Activated T-cell treated with anti-CD3 and anti-CD28 coated beads, Interleukin-2, amount 50 U/mL, for 24 hours (primary cell): ENCODE data around the gene TAF3.
A peak's percentile ranks its signal among the peaks of the same experiment; 100 is the strongest.

Experiments
- DNase-seq: peaks from one replicate; pipeline ENCODE4 v3.0.0-alpha.2; 2020
- H3K27ac Mint-ChIP-seq: 2 replicates; pipeline ENCODE4 v1.8.0; 2020; ENCODE audit warnings: mild to moderate bottlenecking, mixed read lengths
- H3K27me3 Mint-ChIP-seq: 2 replicates; pipeline ENCODE4 v1.8.0; 2020; ENCODE audit warnings: mixed read lengths
- H3K36me3 Mint-ChIP-seq: 2 replicates; pipeline ENCODE4 v1.8.0; 2020; ENCODE audit warnings: low read depth, mixed read lengths
- H3K4me1 Mint-ChIP-seq: 2 replicates; pipeline ENCODE4 v1.8.0; 2020; ENCODE audit warnings: low read depth, mixed read lengths
- H3K4me3 Mint-ChIP-seq: 2 replicates; pipeline ENCODE4 v1.8.0; 2020; ENCODE audit warnings: mild to moderate bottlenecking, moderate library complexity, mixed read lengths
- H3K9me3 Mint-ChIP-seq: 2 replicates; pipeline ENCODE4 v1.8.0; 2020; ENCODE audit warnings: mixed read lengths

TAF3 gene

DNA sequence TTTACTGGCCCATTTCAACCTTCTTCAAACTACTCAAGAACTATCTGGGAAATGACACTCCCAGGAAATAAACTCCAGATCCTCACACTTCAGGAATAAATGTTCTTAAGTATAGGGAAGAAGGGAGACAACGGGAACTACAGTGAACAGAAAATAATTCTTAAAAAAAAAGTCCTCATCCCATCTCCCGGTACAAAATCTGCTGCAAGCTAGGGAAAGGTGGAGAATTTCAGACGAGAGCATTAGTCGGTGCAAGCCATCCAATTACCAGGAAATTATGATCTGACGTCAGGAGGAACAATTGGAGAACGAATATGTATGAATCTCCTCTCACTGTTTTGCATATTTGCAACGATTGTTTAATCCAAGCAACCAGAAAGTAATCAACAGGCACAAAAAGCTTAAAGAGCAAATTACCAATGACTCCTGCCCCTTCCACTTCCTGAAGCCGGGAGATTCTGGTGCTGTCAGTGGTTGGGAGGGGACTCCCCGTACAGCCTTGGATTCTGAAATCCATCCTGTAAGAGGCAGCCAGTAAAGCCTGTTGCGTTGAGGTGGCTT is 221.1 kb downstream of the TAF3 start:
- no peaks in the 10 kb centered on the region for H3K9me3 Mint-ChIP-seq
- no peak for DNase-seq
- peaks cover 93% of the 10 kb centered on the region for H3K27me3 Mint-ChIP-seq
- H3K27ac Mint-ChIP-seq = no peak overlapping the region
- no peaks in the 10 kb centered on the region for H3K36me3 Mint-ChIP-seq
- H3K4me1 Mint-ChIP-seq = peaks cover 53% of the 10 kb centered on the region
- no peak overlapping the region for H3K4me3 Mint-ChIP-seq

DNA sequence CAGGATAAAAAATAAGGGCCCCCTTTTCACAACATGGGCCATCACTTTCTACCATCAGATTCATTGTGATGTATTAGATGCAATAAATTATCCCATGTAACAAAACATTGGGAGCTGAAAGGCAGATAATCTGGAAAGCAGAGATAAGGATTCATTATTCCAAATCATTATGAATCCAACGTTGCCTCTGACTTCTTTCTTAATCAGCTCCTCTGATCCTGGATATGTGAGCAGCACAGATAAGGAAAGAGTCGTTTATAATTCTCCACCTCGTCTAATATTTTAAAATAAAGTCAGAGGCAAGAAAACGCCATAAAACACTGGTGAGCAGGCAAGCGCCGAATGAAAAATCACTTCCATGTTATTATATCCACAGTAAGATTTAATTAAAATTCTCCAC is 222.3 kb downstream of the TAF3 start:
- no peak overlapping the region for H3K27ac Mint-ChIP-seq
- no peaks in the 10 kb centered on the region for H3K9me3 Mint-ChIP-seq
- peaks cover 96% of the 10 kb centered on the region for H3K27me3 Mint-ChIP-seq
- peaks cover 56% of the 10 kb centered on the region for H3K4me1 Mint-ChIP-seq
- H3K36me3 Mint-ChIP-seq = no peaks in the 10 kb centered on the region
- H3K4me3 Mint-ChIP-seq = no peak overlapping the region
- DNase-seq = no peak

DNA sequence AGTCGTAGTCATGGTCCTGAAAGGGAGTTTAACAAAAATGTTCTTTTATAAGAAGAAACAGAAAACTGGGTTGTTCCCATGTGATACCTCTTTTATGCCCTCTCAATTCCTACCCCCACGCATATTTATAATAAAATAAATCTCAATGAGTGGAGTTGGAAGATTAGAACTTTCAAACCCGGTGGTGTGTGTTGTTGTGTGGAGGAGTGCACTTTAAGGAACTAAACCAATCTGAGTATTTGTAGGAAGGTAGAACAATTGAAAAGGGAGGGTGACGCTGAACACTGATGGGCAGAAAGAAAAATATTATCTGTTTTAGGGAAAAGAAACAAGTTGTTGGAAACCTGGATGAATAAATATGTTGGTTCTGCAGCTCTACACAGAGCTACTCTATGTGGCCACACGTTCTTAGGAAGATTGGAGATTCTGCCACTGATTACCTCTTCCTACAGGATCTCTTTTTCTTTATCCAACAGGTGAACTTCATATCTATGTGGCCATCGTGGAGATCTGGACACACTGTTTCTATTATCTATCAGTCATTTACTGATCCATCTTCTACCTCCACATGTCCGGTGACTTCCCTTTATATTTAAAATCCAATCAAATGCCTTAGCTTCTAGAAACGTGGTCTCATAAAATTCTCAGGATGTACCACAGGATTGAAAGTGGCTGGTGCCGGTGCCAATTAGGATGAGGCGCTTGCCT is 223.1 kb downstream of the TAF3 start:
- H3K27ac Mint-ChIP-seq = no peak overlapping the region
- peaks cover 99% of the 10 kb centered on the region for H3K27me3 Mint-ChIP-seq
- no peak for DNase-seq
- no peaks in the 10 kb centered on the region for H3K36me3 Mint-ChIP-seq
- peaks cover 61% of the 10 kb centered on the region for H3K4me1 Mint-ChIP-seq
- H3K9me3 Mint-ChIP-seq = no peaks in the 10 kb centered on the region
- H3K4me3 Mint-ChIP-seq = no peak overlapping the region

DNA sequence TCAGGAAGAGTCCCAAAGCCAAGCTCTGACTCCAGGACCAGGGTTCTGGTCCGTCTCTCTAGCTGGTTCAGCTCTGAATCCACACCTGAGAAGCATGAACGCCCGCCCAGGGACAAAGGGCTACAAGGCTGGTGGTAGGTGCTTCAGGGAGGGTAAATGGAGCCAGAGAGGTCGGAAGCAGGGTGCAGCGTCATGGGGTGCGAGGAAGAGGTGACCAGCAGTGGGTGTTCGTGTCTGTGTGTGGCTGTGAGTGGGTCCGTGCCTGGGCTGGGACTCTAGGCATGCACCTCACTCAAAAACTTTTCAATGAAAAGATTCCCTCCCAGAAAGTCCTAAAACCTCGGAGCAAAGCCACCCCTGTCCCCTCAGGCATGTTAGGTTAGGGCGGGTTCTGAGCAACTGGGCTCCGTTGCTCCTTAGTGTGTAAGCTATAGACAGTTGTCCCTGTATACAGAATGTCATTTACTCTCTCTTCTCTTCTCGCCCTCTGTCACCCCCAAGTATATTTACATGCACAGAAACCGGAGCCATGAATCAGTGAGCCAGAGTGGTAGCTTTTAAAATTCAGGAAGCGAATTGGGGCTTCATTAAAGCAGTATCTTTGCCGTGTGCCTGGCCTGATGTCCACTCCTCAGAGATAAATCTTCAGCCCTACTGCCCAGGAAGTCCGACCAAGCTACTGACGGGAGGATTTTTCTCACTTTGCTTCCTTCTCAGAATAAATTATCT is 223.9 kb downstream of the TAF3 start:
- Mint-ChIP-seq H3K36me3 (no peaks in the 10 kb centered on the region), H3K9me3 (no peaks in the 10 kb centered on the region), H3K4me3 (no peak overlapping the region), H3K27ac (no peak overlapping the region), H3K27me3 (peaks cover 99% of the 10 kb centered on the region), H3K4me1 (peaks cover 66% of the 10 kb centered on the region)
- DNase-seq = peak; percentile 38

DNA sequence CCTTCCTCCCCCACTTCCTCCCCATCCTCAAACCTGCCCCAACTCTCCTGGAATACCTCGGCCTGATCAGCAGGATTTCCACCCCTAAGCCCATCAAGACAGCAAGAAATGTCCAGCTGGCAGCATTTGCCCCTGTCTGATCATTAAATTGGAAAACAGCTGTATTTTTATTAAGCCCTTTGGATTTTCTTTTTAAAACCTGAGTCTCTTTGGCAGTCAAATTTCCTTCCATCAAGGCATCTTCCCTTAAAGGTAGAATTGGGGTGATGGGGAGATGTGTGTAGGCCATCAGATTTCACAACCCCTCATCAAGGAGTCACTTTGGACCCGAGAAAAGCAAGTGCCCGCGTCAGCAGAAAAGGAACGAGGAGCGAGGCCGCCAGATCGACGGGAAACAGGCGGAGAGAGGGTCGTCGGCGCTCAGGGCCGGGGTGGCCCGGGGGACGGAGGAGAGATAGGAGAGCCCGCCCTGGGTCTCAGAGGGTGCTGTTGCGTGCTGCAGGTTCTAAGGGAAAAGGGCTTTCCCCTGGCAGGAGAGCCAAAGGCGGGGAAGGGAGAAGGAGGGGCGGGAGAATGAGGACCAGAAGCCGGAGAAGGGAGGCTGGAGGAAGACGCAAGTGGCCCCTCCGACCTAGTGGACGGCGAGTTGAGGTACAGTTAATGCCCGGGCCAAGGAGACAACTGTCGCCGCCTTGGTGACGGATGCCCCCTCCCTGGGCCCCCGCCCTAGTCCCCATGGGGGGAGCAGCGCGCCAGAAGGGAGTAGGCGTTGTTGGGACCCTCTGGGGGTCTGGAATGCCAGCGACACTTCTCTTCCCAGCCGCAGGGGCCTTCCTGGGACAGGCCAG is 224.6 kb downstream of the TAF3 start:
- Mint-ChIP-seq H3K9me3 (no peaks in the 10 kb centered on the region), H3K27ac (no peak overlapping the region), H3K27me3 (peaks cover 99% of the 10 kb centered on the region), H3K4me3 (no peak overlapping the region), H3K36me3 (no peaks in the 10 kb centered on the region), H3K4me1 (peaks cover 67% of the 10 kb centered on the region)
- DNase-seq = peak; percentile 42

DNA sequence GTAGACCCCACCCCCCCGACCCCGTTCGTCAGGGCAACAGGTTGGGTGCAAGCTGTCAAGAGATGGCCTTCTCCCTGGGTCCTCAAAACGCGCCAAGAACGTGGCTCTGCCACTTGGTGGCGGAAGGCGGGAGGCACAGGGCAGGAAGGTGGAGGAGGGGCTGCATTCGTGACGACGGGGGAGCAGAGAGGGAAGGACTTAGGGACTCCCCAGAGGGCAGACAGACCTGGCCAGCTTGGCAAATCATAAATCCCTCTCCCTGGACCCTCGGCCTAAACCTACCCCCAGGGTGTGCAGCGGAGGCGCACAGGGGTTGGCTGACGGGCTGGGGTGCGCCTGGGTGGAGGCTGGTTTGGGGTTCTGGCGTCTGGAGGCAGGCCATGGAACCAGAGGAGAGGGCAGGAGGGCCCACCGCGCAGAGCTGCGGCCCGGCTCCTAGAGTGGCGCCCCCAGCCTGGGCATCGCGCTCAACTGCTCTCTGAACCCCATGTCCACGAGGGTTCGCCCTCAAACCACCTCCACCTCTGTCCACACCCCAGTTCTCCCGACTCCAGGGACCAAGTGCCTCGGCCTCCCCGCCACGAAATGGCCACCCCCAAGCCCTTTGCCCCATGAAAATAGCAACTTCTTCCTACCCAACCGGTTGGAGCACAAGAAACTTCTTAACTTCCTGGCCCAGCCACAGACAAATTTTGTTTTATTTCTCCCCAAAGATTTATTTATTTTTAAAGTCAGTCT is 225.4 kb downstream of the TAF3 start:
- Mint-ChIP-seq H3K36me3 (no peaks in the 10 kb centered on the region), H3K9me3 (no peaks in the 10 kb centered on the region), H3K4me3 (peak overlapping the region; percentile 16), H3K4me1 (peaks cover 72% of the 10 kb centered on the region), H3K27me3 (peaks cover 99% of the 10 kb centered on the region), H3K27ac (peak overlapping the region; percentile 24)
- DNase-seq = peak; percentile 58

DNA sequence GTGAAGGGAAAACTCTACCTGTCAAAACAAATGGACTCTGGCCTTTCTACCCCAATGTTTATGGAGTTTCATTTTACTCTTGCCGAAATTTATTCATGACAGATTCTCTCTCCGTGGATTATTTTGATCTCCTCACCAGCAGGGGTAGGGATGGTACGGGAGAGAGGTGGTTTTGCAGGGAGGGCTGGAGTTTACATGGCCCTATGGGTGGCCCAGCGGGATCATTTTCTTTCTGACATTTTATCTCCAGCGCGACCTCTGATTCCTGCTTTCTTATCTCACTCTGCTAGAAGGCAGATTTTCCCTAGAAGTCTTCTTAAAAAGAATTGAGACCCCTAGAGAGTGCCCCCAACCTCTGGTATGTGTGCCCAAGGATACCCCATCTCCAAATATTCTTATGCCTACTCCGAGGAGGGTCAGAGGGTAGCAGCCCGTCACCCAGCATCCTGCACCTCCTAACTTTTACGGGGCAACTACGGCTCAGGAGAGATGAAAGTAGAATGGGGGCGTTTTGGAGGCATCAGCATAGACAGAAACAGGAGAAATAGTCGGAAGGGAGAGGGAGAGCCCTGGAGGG is 226.1 kb downstream of the TAF3 start:
- no peak for DNase-seq
- no peaks in the 10 kb centered on the region for H3K9me3 Mint-ChIP-seq
- peak overlapping the region; percentile 71 for H3K4me3 Mint-ChIP-seq
- H3K4me1 Mint-ChIP-seq = peaks cover 75% of the 10 kb centered on the region
- H3K36me3 Mint-ChIP-seq = no peaks in the 10 kb centered on the region
- no peak overlapping the region for H3K27ac Mint-ChIP-seq
- H3K27me3 Mint-ChIP-seq = peaks cover 97% of the 10 kb centered on the region

DNA sequence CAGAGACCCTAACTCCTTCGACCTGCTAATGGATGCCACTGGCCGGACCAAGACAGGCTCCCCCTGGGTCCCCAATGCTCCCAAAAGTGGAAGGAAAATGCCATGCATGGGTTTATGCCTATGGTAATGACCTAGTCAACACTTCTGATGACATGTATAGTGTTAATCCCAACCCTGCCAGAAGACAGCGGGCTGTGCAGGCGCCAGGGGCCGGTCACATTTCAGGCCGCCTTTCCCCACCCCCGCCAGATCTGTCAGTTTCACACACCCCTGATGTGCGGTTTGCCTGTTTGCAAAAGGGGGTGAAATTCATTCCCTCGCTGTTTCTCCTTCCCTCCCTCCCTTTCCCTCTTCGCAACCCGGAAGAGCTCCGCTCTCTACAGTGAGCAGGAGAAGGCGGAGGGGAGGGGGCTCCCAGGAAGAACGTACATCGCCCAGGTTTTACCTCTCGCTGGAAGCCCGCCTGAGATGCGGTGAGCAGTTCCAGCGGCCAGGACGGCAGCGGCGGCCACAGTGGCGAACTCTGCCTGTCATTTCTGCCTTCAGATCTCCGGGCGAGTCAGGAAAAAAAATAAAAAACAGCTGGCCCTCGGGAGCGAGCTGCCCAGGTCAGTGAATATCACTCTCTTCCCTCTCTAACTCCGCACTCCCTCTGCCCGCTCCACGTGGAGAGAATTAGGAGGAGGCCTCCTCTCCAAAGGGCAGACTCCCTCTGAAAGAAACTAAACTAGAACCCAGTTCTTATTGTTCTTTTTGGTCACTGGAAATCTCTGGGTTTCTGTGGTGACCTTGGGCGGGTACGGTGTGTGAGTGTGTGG is 226.8 kb downstream of the TAF3 start:
- Mint-ChIP-seq H3K27ac (peak overlapping the region; percentile 13), H3K4me3 (peak overlapping the region; percentile 71), H3K36me3 (no peaks in the 10 kb centered on the region), H3K27me3 (peaks cover 90% of the 10 kb centered on the region), H3K9me3 (no peaks in the 10 kb centered on the region), H3K4me1 (peaks cover 74% of the 10 kb centered on the region)
- DNase-seq = peak; percentile 47

DNA sequence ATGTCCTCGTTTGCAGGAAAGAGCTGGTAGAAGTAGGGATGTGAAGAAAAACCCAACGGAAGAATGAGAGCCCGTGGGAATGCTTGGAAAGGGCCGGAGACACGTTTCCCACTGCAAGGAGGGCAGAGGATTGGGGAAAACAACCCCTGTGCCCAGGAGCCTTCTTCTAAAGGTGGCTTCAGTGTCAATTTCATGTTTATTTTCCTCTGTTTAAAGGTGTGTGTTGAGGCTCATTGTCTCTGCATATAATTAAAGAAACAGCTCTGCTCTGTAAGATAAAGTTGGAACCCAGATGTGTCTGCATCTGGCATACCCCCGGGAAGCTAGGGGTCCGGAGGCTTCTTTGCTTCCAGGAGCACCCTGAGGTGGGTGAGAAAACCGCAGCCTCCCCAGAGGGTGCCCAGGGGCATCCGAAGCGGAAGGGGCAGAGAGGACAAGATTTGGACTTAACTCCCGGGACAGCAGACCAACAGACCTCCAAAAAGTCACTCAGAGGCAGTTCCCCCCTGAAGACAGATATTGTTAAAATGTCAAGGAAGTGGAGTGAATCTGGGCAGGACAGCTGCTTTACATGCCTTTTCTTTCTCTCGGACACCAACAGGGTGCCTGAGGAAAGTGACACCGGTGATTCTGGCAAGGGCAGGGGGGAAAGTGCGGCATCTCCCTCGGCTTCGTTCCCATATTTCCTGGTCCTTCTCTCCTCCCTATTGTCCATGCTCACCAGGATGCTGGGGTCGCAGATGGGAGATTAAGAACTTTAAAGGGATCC is 227.6 kb downstream of the TAF3 start:
- Mint-ChIP-seq H3K27me3 (peaks cover 86% of the 10 kb centered on the region), H3K4me3 (peak overlapping the region; percentile 71), H3K4me1 (peaks cover 77% of the 10 kb centered on the region), H3K9me3 (no peaks in the 10 kb centered on the region), H3K36me3 (no peaks in the 10 kb centered on the region), H3K27ac (no peak overlapping the region)
- DNase-seq = peak; percentile 37

DNA sequence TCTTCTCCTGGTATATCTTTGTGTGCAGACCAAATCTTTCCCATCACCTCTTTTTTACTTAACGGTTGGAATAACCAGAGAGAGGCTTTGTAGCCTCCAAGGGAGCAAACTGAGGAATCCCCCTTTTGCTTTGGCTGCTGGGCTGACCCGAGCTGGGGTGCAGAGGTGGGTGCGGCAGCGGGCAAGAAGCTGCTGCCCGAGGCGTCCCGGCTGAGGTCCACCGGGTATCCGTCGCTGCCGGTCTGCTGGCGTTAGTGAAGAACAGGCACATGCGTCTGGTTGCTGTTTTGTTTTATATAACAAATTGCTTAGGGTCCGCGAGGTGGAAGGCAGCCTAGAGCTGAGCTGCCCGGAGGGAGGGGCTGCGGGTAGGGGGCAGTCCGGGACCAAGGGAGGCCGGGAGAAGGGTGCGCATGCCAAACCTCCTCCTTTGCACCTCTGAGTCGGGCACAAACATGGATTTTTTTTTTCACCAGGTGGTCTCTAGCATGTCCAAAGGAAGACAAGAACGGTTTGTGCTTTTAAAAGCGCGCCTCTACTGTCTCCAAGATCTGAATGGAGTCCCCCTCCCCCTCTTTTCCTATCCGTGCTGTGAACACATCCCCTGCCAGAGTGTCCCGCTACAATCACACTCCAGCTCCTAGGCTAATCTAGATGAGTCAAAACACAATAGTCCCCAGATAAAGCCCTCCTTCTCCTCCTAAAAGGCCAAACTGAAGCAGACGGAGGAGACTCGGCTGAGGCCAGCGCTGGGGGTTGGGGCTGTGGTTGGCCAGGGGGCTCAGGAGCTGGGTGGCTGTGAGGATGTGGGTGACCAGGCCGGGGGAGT is 229.4 kb downstream of the TAF3 start:
- peak overlapping the region; percentile 4 for H3K4me3 Mint-ChIP-seq
- H3K27me3 Mint-ChIP-seq = peaks cover 80% of the 10 kb centered on the region
- H3K27ac Mint-ChIP-seq = no peak overlapping the region
- peak; percentile 44 for DNase-seq
- peaks cover 73% of the 10 kb centered on the region for H3K4me1 Mint-ChIP-seq
- no peaks in the 10 kb centered on the region for H3K9me3 Mint-ChIP-seq
- H3K36me3 Mint-ChIP-seq = no peaks in the 10 kb centered on the region

DNA sequence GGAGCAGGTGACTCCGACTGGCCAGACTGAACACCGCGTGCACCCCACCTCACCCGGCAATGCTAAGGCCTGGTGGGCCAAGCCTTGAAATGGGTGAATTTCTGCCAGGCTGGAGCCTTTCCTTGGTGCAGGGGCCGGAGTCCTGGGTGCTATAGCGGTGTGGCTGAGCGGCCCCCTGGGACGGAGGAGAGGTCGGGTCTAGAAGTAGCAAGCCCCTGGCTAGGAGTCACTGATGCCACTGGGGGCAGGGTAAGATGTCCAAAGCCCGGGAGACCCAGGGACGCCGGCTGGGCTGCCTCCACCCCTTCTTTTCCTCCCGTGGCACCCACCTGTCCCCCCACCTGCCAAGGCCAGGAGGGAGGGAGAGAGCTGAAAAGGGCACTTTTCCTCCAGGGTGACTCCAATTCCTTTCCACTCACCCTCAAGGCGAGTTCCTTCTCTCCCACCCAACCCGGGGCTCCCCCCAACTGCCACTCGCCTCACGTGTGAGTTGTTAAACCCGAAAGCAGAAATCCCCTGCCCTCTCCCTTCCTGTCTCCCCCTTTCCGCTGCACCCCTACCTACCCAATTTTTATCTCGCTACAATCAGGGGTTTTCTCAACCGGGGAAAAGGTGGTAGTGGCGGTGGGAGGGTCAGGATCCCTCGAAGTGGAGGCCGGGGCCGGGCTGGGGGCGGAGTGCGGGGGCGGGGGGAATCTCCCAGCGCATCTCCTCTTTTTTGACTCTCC is 230.1 kb downstream of the TAF3 start:
- peaks cover 78% of the 10 kb centered on the region for H3K27me3 Mint-ChIP-seq
- no peaks in the 10 kb centered on the region for H3K9me3 Mint-ChIP-seq
- H3K4me1 Mint-ChIP-seq = peaks cover 73% of the 10 kb centered on the region
- DNase-seq = peak; percentile 57
- H3K27ac Mint-ChIP-seq = no peak overlapping the region
- no peaks in the 10 kb centered on the region for H3K36me3 Mint-ChIP-seq
- H3K4me3 Mint-ChIP-seq = peak overlapping the region; percentile 64
